OCI-LY3 (cell line): ENCODE results near the gene CCSER1.

ENCODE experiments used
- CTCF ChIP-seq: fragments of 200-600, 300-600 bp; sonication (generic); IDR thresholded peaks from 2 replicates; pipeline ENCODE4 v1.5.1; 2014; ENCODE audit warnings: antibody characterized with exemption, low read length, low read depth
- EZH2phosphoT487 ChIP-seq: fragments of 200-600 bp; shearing (Covaris generic); IDR thresholded peaks from 2 replicates; pipeline ENCODE4 v1.6.1; 2018; ENCODE audit warnings: antibody characterized with exemption, mixed run types, low read depth

GRCh38 chr4:90841676-90842075, 714.5 kb downstream of the CCSER1 start:
- TF ChIP-seq CTCF: no peak
- TF ChIP-seq EZH2phosphoT487: no peak
